Activated CD4-positive, alpha-beta memory T cell treated with anti-CD3 and anti-CD28 coated beads for 36 hours (primary cell): ENCODE measurements around the gene LNX1. TPM values are rescaled to one million over a fixed set of nuclear protein-coding genes. Genes with fewer than 3 reads are reported as not detected.
A peak's percentile ranks its signal among the peaks of the same experiment; 100 is the strongest.

Experiments used
- CTCF ChIA-PET: fragments of 350-600 bp; sonication (Branson Sonifier 250); formaldehyde crosslinking; loops from one replicate; lab custom pipeline; 2021; ENCODE audit warnings: antibody characterized with exemption, inconsistent platforms; lab: Charles Lee
- POLR2A ChIA-PET: fragments of 350-600 bp; sonication (Branson Sonifier 250); formaldehyde crosslinking; loops from one replicate; lab custom pipeline; 2021; ENCODE audit warnings: antibody characterized with exemption; lab: Charles Lee
- DNase-seq: peaks from one replicate; pipeline ENCODE4 v3.0.0-alpha.2; 2020
- H3K27ac Mint-ChIP-seq: one replicate; pipeline ENCODE4 v1.8.0; 2021; ENCODE audit warnings: mixed read lengths
- H3K27me3 Mint-ChIP-seq: one replicate; pipeline ENCODE4 v1.8.0; 2021; ENCODE audit warnings: mixed read lengths
- H3K36me3 Mint-ChIP-seq: one replicate; pipeline ENCODE4 v1.8.0; 2021; ENCODE audit warnings: mixed read lengths
- H3K4me1 Mint-ChIP-seq: one replicate; pipeline ENCODE4 v1.8.0; 2021; ENCODE audit warnings: low read depth, mixed read lengths
- H3K4me3 Mint-ChIP-seq: one replicate; pipeline ENCODE4 v1.8.0; 2021; ENCODE audit warnings: mild to moderate bottlenecking, mixed read lengths
- H3K9me3 Mint-ChIP-seq: one replicate; pipeline ENCODE4 v1.8.0; 2021; ENCODE audit warnings: mixed read lengths
- intact Hi-C: fragments of 100-400 bp; cut with micrococcal nuclease; formaldehyde crosslinking; loops from one replicate; pipeline ENCODE4 v1.15.1; 2023
- total RNA-seq, 2 experiments: library from RNA; stranded (reverse); gene quantifications; one replicate each; pipeline ENCODE4 v1.2.3, GENCODE V29; 2021

Gene LNX1
- total RNA-seq, 2 experiments from 2014 or later = not detected

- Mint-ChIP-seq H3K36me3 (no peaks in the 10 kb centered on the region), H3K27me3 (peaks cover 4% of the 10 kb centered on the region), H3K9me3 (no peaks in the 10 kb centered on the region), H3K27ac (no peak overlapping the region), H3K4me3 (no peak overlapping the region), H3K4me1 (no peaks in the 10 kb centered on the region)
- ChIA-PET POLR2A (no interaction called here), CTCF (no interaction called here)
- DNase-seq = no peak
- intact Hi-C loops = no loop called here
Observed at GRCh38 chr4:53580274-53580673, 11.0 kb downstream of the LNX1 start.

GRCh38 chr4:53579826-53580225, 11.5 kb downstream of the LNX1 start:
- peaks cover 4% of the 10 kb centered on the region for H3K27me3 Mint-ChIP-seq
- no peaks in the 10 kb centered on the region for H3K4me1 Mint-ChIP-seq
- H3K36me3 Mint-ChIP-seq = no peaks in the 10 kb centered on the region
- no peak for DNase-seq
- intact Hi-C loops = no loop called here
- H3K4me3 Mint-ChIP-seq = no peak overlapping the region
- no peaks in the 10 kb centered on the region for H3K9me3 Mint-ChIP-seq
- no peak overlapping the region for H3K27ac Mint-ChIP-seq
- POLR2A ChIA-PET = no interaction called here
- CTCF ChIA-PET = no interaction called here

GRCh38 chr4:53576676-53577372, 14.5 kb downstream of the LNX1 start:
- CTCF ChIA-PET = no interaction called here
- Mint-ChIP-seq H3K4me3 (no peak overlapping the region), H3K27ac (no peak overlapping the region), H3K4me1 (no peaks in the 10 kb centered on the region), H3K36me3 (no peaks in the 10 kb centered on the region), H3K9me3 (no peaks in the 10 kb centered on the region), H3K27me3 (peaks cover 1% of the 10 kb centered on the region)
- intact Hi-C loops = no loop called here
- POLR2A ChIA-PET = no interaction called here
- no peak for DNase-seq

- H3K4me3 Mint-ChIP-seq = no peak overlapping the region
- CTCF ChIA-PET = no interaction called here
Observed at GRCh38 chr4:53576071-53576617, 15.1 kb downstream of the LNX1 start.

GRCh38 chr4:53575552-53575951, 15.7 kb downstream of the LNX1 start:
- ChIA-PET CTCF (no interaction called here), POLR2A (no interaction called here)
- intact Hi-C loops = no loop called here
- Mint-ChIP-seq H3K27me3 (no peaks in the 10 kb centered on the region), H3K36me3 (no peaks in the 10 kb centered on the region), H3K4me3 (no peak overlapping the region), H3K27ac (no peak overlapping the region), H3K9me3 (no peaks in the 10 kb centered on the region), H3K4me1 (no peaks in the 10 kb centered on the region)
- DNase-seq = no peak

More at GRCh38 chr4:53576071-53576617, 15.1 kb downstream of the LNX1 start:
- no peaks in the 10 kb centered on the region for H3K36me3 Mint-ChIP-seq
- intact Hi-C loops = no loop called here
- H3K4me1 Mint-ChIP-seq = no peaks in the 10 kb centered on the region
- no peak for DNase-seq
- H3K27ac Mint-ChIP-seq = no peak overlapping the region
- no peaks in the 10 kb centered on the region for H3K27me3 Mint-ChIP-seq
- POLR2A ChIA-PET = no interaction called here
- H3K9me3 Mint-ChIP-seq = no peaks in the 10 kb centered on the region

GRCh38 chr4:53574528-53574927, 16.8 kb downstream of the LNX1 start:
- Mint-ChIP-seq H3K36me3 (no peaks in the 10 kb centered on the region), H3K4me3 (no peak overlapping the region), H3K4me1 (no peaks in the 10 kb centered on the region), H3K9me3 (no peaks in the 10 kb centered on the region), H3K27ac (no peak overlapping the region), H3K27me3 (no peaks in the 10 kb centered on the region)
- intact Hi-C loops = no loop called here
- DNase-seq = no peak
- ChIA-PET POLR2A (no interaction called here), CTCF (no interaction called here)

- CTCF ChIA-PET = no interaction called here
- intact Hi-C loops = no loop called here
- POLR2A ChIA-PET = no interaction called here
- H3K9me3 Mint-ChIP-seq = no peaks in the 10 kb centered on the region
- H3K4me3 Mint-ChIP-seq = no peak overlapping the region
- no peaks in the 10 kb centered on the region for H3K4me1 Mint-ChIP-seq
- no peaks in the 10 kb centered on the region for H3K36me3 Mint-ChIP-seq
- no peak overlapping the region for H3K27ac Mint-ChIP-seq
- no peaks in the 10 kb centered on the region for H3K27me3 Mint-ChIP-seq
- no peak for DNase-seq
Observed at GRCh38 chr4:53573696-53574095, 17.6 kb downstream of the LNX1 start.

- Mint-ChIP-seq H3K4me1 (no peaks in the 10 kb centered on the region), H3K27ac (no peak overlapping the region), H3K36me3 (no peaks in the 10 kb centered on the region), H3K9me3 (no peaks in the 10 kb centered on the region), H3K4me3 (no peak overlapping the region), H3K27me3 (no peaks in the 10 kb centered on the region)
- CTCF ChIA-PET = no interaction called here
- intact Hi-C loops = no loop called here
- POLR2A ChIA-PET = no interaction called here
- no peak for DNase-seq
Observed at GRCh38 chr4:53572600-53572994, 18.7 kb downstream of the LNX1 start.

GRCh38 chr4:53571936-53572599, 19.2 kb downstream of the LNX1 start:
- intact Hi-C loops = no loop called here
- H3K4me3 Mint-ChIP-seq = no peak overlapping the region
- no peak overlapping the region for H3K27ac Mint-ChIP-seq
- DNase-seq = no peak
- no peaks in the 10 kb centered on the region for H3K36me3 Mint-ChIP-seq
- ChIA-PET CTCF (no interaction called here), POLR2A (no interaction called here)
- H3K27me3 Mint-ChIP-seq = no peaks in the 10 kb centered on the region
- H3K9me3 Mint-ChIP-seq = no peaks in the 10 kb centered on the region
- no peaks in the 10 kb centered on the region for H3K4me1 Mint-ChIP-seq

- DNase-seq = peak; percentile 37
- POLR2A ChIA-PET = no interaction called here
Observed at GRCh38 chr4:53563824-53564223, 27.5 kb downstream of the LNX1 start.

GRCh38 chr4:53562409-53562808, 28.9 kb downstream of the LNX1 start:
- H3K4me3 Mint-ChIP-seq = no peak overlapping the region
- no peaks in the 10 kb centered on the region for H3K9me3 Mint-ChIP-seq
- no peak for DNase-seq
- no peak overlapping the region for H3K27ac Mint-ChIP-seq
- no peaks in the 10 kb centered on the region for H3K4me1 Mint-ChIP-seq
- no peaks in the 10 kb centered on the region for H3K27me3 Mint-ChIP-seq
- intact Hi-C loops = no loop called here
- ChIA-PET POLR2A (no interaction called here), CTCF (no interaction called here)
- no peaks in the 10 kb centered on the region for H3K36me3 Mint-ChIP-seq

More at GRCh38 chr4:53563824-53564223, 27.5 kb downstream of the LNX1 start:
- Mint-ChIP-seq H3K4me3 (no peak overlapping the region), H3K4me1 (no peaks in the 10 kb centered on the region), H3K9me3 (no peaks in the 10 kb centered on the region), H3K27ac (no peak overlapping the region), H3K27me3 (no peaks in the 10 kb centered on the region), H3K36me3 (no peaks in the 10 kb centered on the region)
- intact Hi-C loops = no loop called here
- CTCF ChIA-PET = no interaction called here

GRCh38 chr4:53559021-53559620, 32.2 kb downstream of the LNX1 start:
- Mint-ChIP-seq H3K27me3 (no peaks in the 10 kb centered on the region), H3K4me1 (no peaks in the 10 kb centered on the region), H3K9me3 (no peaks in the 10 kb centered on the region), H3K4me3 (no peak overlapping the region), H3K36me3 (no peaks in the 10 kb centered on the region), H3K27ac (no peak overlapping the region)
- ChIA-PET POLR2A (no interaction called here), CTCF (no interaction called here)
- intact Hi-C loops = no loop called here
- DNase-seq = no peak
